T-helper 1 cell treated with Interleukin-12 subunit alpha and Interleukin-12 subunit beta and Interleukin-4 antibody, amounts not matched to agents 30 ng/mL and 1 ng/mL, for 36 hours (primary cell): ENCODE measurements around the gene IMMP2L. TPM values are rescaled to one million over a fixed set of nuclear protein-coding genes. Genes with fewer than 3 reads are reported as not detected.

Experiments used
- intact Hi-C: fragments of 100-400 bp; cut with micrococcal nuclease; formaldehyde crosslinking; loops from one replicate; pipeline ENCODE4 v1.15.1; 2024
- total RNA-seq: library from RNA; stranded (reverse); gene quantifications from 2 replicates; pipeline ENCODE4 v1.2.3, GENCODE V29; 2022

The IMMP2L gene
- total RNA-seq, 1 donor from 2014 or later, result 10.4 TPM

- intact Hi-C loops, result no loop called here
These were observed 389.6 kb downstream of the IMMP2L start for GRCh38 chr7:111172564-111173257.

- intact Hi-C loops, result no loop called here
These were observed 394.1 kb downstream of the IMMP2L start for GRCh38 chr7:111168182-111168581.

- intact Hi-C loops, result no loop called here
These were observed 397.9 kb downstream of the IMMP2L start for GRCh38 chr7:111164442-111164841.

- intact Hi-C loops, result no loop called here
These were observed 399.6 kb downstream of the IMMP2L start for GRCh38 chr7:111162692-111163091.

GRCh38 chr7:111160297-111160696, 402.0 kb downstream of the IMMP2L start:
- intact Hi-C loops, result no loop called here

GRCh38 chr7:111159426-111159825, 402.9 kb downstream of the IMMP2L start:
- intact Hi-C loops, result no loop called here

GRCh38 chr7:111150709-111151108, 411.6 kb downstream of the IMMP2L start:
- intact Hi-C loops, result no loop called here

GRCh38 chr7:111147708-111148533, 414.4 kb downstream of the IMMP2L start:
- intact Hi-C loops, result no loop called here

GRCh38 chr7:111146136-111146535, 416.2 kb downstream of the IMMP2L start:
- intact Hi-C loops, result no loop called here

GRCh38 chr7:111145472-111145871, 416.8 kb downstream of the IMMP2L start:
- intact Hi-C loops, result no loop called here

- intact Hi-C loops, result no loop called here
These were observed 422.0 kb downstream of the IMMP2L start for GRCh38 chr7:111140091-111140865.

- intact Hi-C loops, result loop anchor here (1.0 to 5.0 kb wide), 7 partner anchors 20 to 424 kb away; partner anchors contain the start of gene IMMP2L
These were observed 423.7 kb downstream of the IMMP2L start for GRCh38 chr7:111138586-111138985.

- intact Hi-C loops, result loop anchor here (1.0 to 5.0 kb wide), 7 partner anchors 19 to 425 kb away; partner anchors contain the start of gene IMMP2L
These were observed 424.1 kb downstream of the IMMP2L start for GRCh38 chr7:111138193-111138569.

- intact Hi-C loops, result loop anchor here (1.0 to 5.0 kb wide), 7 partner anchors 19 to 425 kb away; partner anchors contain the start of gene IMMP2L
These were observed 424.7 kb downstream of the IMMP2L start for GRCh38 chr7:111137296-111138192.

GRCh38 chr7:111132833-111133232, 429.5 kb downstream of the IMMP2L start:
- intact Hi-C loops, result no loop called here

- intact Hi-C loops, result no loop called here
These were observed 432.9 kb downstream of the IMMP2L start for GRCh38 chr7:111129435-111129834.

- intact Hi-C loops, result no loop called here
These were observed 435.3 kb downstream of the IMMP2L start for GRCh38 chr7:111126987-111127386.

GRCh38 chr7:111115966-111116365, 446.3 kb downstream of the IMMP2L start:
- intact Hi-C loops, result no loop called here

GRCh38 chr7:111113263-111114017, 448.9 kb downstream of the IMMP2L start:
- intact Hi-C loops, result no loop called here

- intact Hi-C loops, result no loop called here
These were observed 449.9 kb downstream of the IMMP2L start for GRCh38 chr7:111112439-111112838.
